Gastrocnemius medialis (tissue), 4 donors: ENCODE data around the gene MARCHF2.

Experiments
- CTCF ChIP-seq, 5 experiments: fragments of 450-650 bp in 3 of 5; fragments of 200-600 bp in 2 of 5; sonication (generic) in 2 of 5; IDR thresholded peaks in 4 of 5; conservative IDR thresholded peaks in 1 of 5; 1 replicate in 4 of 5; 2 replicates in 1 of 5; pipeline ENCODE4 v1.5.1; 2016 to 2019; ENCODE audit warnings: antibody characterized with exemption in 5 of 5, mild to moderate bottlenecking in 3 of 5, moderate library complexity in 3 of 5
- POLR2A ChIP-seq, 2 donors: fragments of 450-650 bp; IDR thresholded peaks; one replicate each; pipeline ENCODE4 v1.6.1; 2017; ENCODE audit warnings: antibody characterized with exemption in 2 of 2, mild to moderate bottlenecking in 2 of 2, moderate library complexity in 2 of 2

- no peak for TF ChIP-seq CTCF (IDR thresholded peaks at IDR 0.05 in 4 of 5, conservative IDR thresholded peaks at IDR 0.05 in 1 of 5)
- no peak for TF ChIP-seq POLR2A (IDR thresholded peaks at IDR 0.05)
Observed at GRCh38 chr19:8393871-8394250, 19.2 kb upstream of the MARCHF2 start.
